GM12878 (cell line): ENCODE data around the gene HPD. TPM values are rescaled to one million over a fixed set of nuclear protein-coding genes. Genes with fewer than 3 reads are reported as not detected.

Source experiments
- ATAC-seq: fragments of 200-7000 bp; cut with Tn5 transposase; 3 replicates; pipeline ENCODE4 v1.9.1; 2020; ENCODE audit warnings: mild to moderate bottlenecking, moderate library complexity
- BruUV-seq: library from RNA; stranded (reverse); fragments of 400-500 nt; replicated peaks from 2 replicates; lab custom pipeline; 2021; lab: Mats Ljungman, UMichigan
- CTCF ChIA-PET: fragments of 300-600 bp; sonication (Branson Sonifier 250); formaldehyde crosslinking; extraction: SDS; loops from one replicate; lab custom pipeline; 2021; ENCODE audit warnings: inconsistent platforms; lab: Yijun Ruan, JAX
- POLR2A ChIA-PET: fragments of 350-600 bp; formaldehyde crosslinking; extraction: SDS; loops from one replicate; lab custom pipeline; 2021; ENCODE audit warnings: inconsistent platforms; lab: Charles Lee
- RAD21 ChIA-PET: fragments of 300-600 bp; sonication (Branson Sonifier 250); formaldehyde crosslinking; loops from one replicate; lab custom pipeline; 2023; ENCODE audit warnings: antibody characterized with exemption; ENCODE audit not compliant: unreplicated experiment; lab: Charles Lee
- SMC1A ChIA-PET: fragments of 300-600 bp; sonication (Branson Sonifier 250); formaldehyde crosslinking; loops from one replicate; lab custom pipeline; 2023; ENCODE audit not compliant: unreplicated experiment, uncharacterized antibody; lab: Charles Lee
- DNase-seq: peaks from one replicate; pipeline ENCODE4 v3.0.0-alpha.2; 2011; ENCODE audit warnings: low read depth, low spot score
- FAIRE-seq: peaks from 3 replicates; lab custom pipeline; 2011; peaks lifted over from hg19 to GRCh38; lab: Jason Lieb, UNC
- H2AFZ ChIP-seq: 2 replicates; pipeline ENCODE4 v1.6.0; 2011; ENCODE audit warnings: low read depth, low read length, control low read depth; ENCODE audit not compliant: control insufficient read depth
- H3K27ac ChIP-seq: 2 replicates; pipeline ENCODE4 v1.5.1; 2011; ENCODE audit warnings: control low read depth; ENCODE audit not compliant: control insufficient read depth, insufficient read depth
- H3K27me3 ChIP-seq, 2 experiments: replicated peaks in 1 of 2; 2 replicates each; pipeline versions ENCODE4 v1.6.0 to v1.6.1; 2011; ENCODE audit warnings: low read length in 1 of 2; ENCODE audit not compliant: control insufficient read depth in 2 of 2, insufficient read depth in 2 of 2
- H3K36me3 ChIP-seq, 2 experiments: 2 replicates each; pipeline ENCODE4 v1.5.1; 2011; ENCODE audit warnings: low read length in 1 of 2; ENCODE audit not compliant: control insufficient read depth in 2 of 2, insufficient read depth in 2 of 2
- H3K4me1 ChIP-seq: 2 replicates; pipeline ENCODE4 v1.6.1; 2011; ENCODE audit warnings: mild to moderate bottlenecking, low read length, moderate library complexity, mixed read lengths; ENCODE audit not compliant: control insufficient read depth, insufficient read depth
- H3K4me2 ChIP-seq: 2 replicates; pipeline ENCODE4 v1.6.0; 2011; ENCODE audit warnings: control low read depth; ENCODE audit not compliant: control insufficient read depth, insufficient read depth
- H3K4me3 ChIP-seq: fragments of 200-600 bp; sonication (generic); 2 replicates; pipeline ENCODE4 v1.5.1; 2016
- H3K79me2 ChIP-seq: 2 replicates; pipeline ENCODE4 v1.6.0; 2011; ENCODE audit warnings: low read length; ENCODE audit not compliant: control insufficient read depth, insufficient read depth
- H3K9ac ChIP-seq: 2 replicates; pipeline ENCODE4 v1.8.0; 2011; ENCODE audit warnings: low read length, control low read depth, mixed read lengths; ENCODE audit not compliant: control insufficient read depth, insufficient read depth
- H3K9me3 ChIP-seq: replicated peaks from 3 replicates; pipeline ENCODE4 v1.5.1; 2011; ENCODE audit warnings: mild to moderate bottlenecking, low read length; ENCODE audit not compliant: control insufficient read depth, insufficient read depth
- H4K20me1 ChIP-seq: 2 replicates; pipeline ENCODE4 v1.6.0; 2011; ENCODE audit not compliant: control insufficient read depth, insufficient read depth
- BHLHE40 ChIP-seq, 2 experiments: fragments of 450-650 bp in 1 of 2; IDR thresholded peaks; 2 replicates each; pipeline ENCODE4 v1.6.1; 2011 to 2017; ENCODE audit warnings: low read depth in 2 of 2, borderline replicate concordance in 1 of 2, improper control_type of control experiment in 1 of 2, low read length in 1 of 2, mild to moderate bottlenecking in 1 of 2
- CHD2 ChIP-seq: IDR thresholded peaks from 2 replicates; pipeline ENCODE4 v1.6.1; 2011; ENCODE audit warnings: low read depth, low read length, improper control_type of control experiment, borderline replicate concordance
- IKZF1 ChIP-seq: fragments of 450-650 bp; conservative IDR thresholded peaks from 2 replicates; pipeline ENCODE4 v1.6.1; 2017; ENCODE audit warnings: antibody characterized with exemption, mild to moderate bottlenecking
- MEF2A ChIP-seq: IDR thresholded peaks from 2 replicates; pipeline ENCODE4 v1.6.1; 2011; ENCODE audit warnings: low read depth, mild to moderate bottlenecking, low read length, moderate library complexity; ENCODE audit not compliant: insufficient read depth
- MYB ChIP-seq: fragments of 150-350 bp; IDR thresholded peaks from 2 replicates; pipeline ENCODE4 v1.6.1; 2014; ENCODE audit warnings: mild to moderate bottlenecking, low read depth, low read length, borderline replicate concordance
- POLR2AphosphoS5 ChIP-seq: IDR thresholded peaks from 2 replicates; pipeline ENCODE4 v1.6.1; 2011; ENCODE audit warnings: mild to moderate bottlenecking, low read length, inconsistent platforms
- RAD21 ChIP-seq: IDR thresholded peaks from 2 replicates; pipeline ENCODE4 v1.6.1; 2011; ENCODE audit warnings: mild to moderate bottlenecking, low read depth, low read length, moderate library complexity; ENCODE audit not compliant: insufficient read depth
- SIN3A ChIP-seq: IDR thresholded peaks from 2 replicates; pipeline ENCODE4 v1.6.1; 2012; ENCODE audit warnings: low read depth, low read length, improper control_type of control experiment
- SMC3 ChIP-seq: IDR thresholded peaks from 2 replicates; pipeline ENCODE4 v1.6.1; 2011; ENCODE audit warnings: low read length, improper control_type of control experiment, borderline replicate concordance
- STAT1 ChIP-seq: fragments of 450-650 bp; conservative IDR thresholded peaks from 2 replicates; pipeline ENCODE4 v1.6.1; 2014; ENCODE audit warnings: antibody characterized with exemption, mild to moderate bottlenecking
- WRNIP1 ChIP-seq: IDR thresholded peaks from 2 replicates; pipeline ENCODE4 v1.6.1; 2011; ENCODE audit warnings: low read depth, low read length, improper control_type of control experiment, borderline replicate concordance
- YY1 ChIP-seq: IDR thresholded peaks from 2 replicates; pipeline ENCODE4 v1.6.1; 2011; ENCODE audit warnings: low read depth, mild to moderate bottlenecking, low read length
- WGBS: methylation state at CpG from one replicate; pipeline ENCODE4 v1.1.6; 2016; ENCODE audit warnings: low lambda C conversion rate; ENCODE audit not compliant: insufficient replicate concordance, insufficient coverage; ENCODE audit errors: missing lambda C conversion rate; 5-methylcytosine and 5-hydroxymethylcytosine counted together
- in situ Hi-C: fragments of 300-500 bp; cut with MboI; formaldehyde crosslinking; loops from 9 replicates; pipeline ENCODE4 v1.14.3; 2018; ENCODE audit warnings: mixed read lengths
- intact Hi-C: fragments of 100-400 bp; cut with micrococcal nuclease; formaldehyde crosslinking; loops from one replicate; pipeline ENCODE4 v1.14.2; 2022; ENCODE audit not compliant: unreplicated experiment
- polyA plus RNA-seq, 11 experiments: library from polyadenylated mRNA; depleted of rRNA in 4 of 11; unstranded in 6 of 11; stranded (reverse) in 5 of 11; fragments of >200 nt; fragmentation: Nextera tagmentation in 4 of 11; fragmentation: Illumina TruSeq in 1 of 11; extraction: Ambion mirVana in 4 of 11; extraction: Trizol in 1 of 11; gene quantifications; 1 replicate in 1 of 11; 2 replicates in 10 of 11; pipeline versions ENCODE4 v1.2.1 to v1.2.3, GENCODE V29; 2011 to 2016; ENCODE audit warnings: inconsistent platforms in 2 of 11, missing spikeins in 2 of 11, low read depth in 1 of 11
- total RNA-seq, 4 experiments: library from RNA; depleted of rRNA in 3 of 4; stranded (reverse); fragments of >200 nt in 3 of 4; fragmentation: Illumina TruSeq in 1 of 4; extraction: Trizol in 1 of 4; gene quantifications; 2 replicates each; pipeline versions ENCODE4 v1.2.1 to v1.2.3, GENCODE V29; 2013 to 2021
- TF ChIP-seq, protein P1 (sequence below): fragments of 450-650 bp; IDR thresholded peaks from 2 replicates; pipeline ENCODE4 v1.6.1; 2017; ENCODE audit warnings: borderline replicate concordance
- TF ChIP-seq, protein P2 (sequence below), 3 experiments: IDR thresholded peaks in 2 of 3; conservative IDR thresholded peaks in 1 of 3; 2 replicates each; pipeline ENCODE4 v1.5.1; 2011; ENCODE audit warnings: low read depth in 3 of 3, low read length in 3 of 3, mild to moderate bottlenecking in 3 of 3, control low read depth in 2 of 3, moderate library complexity in 2 of 3, inconsistent platforms in 1 of 3, mixed read lengths in 1 of 3; ENCODE audit not compliant: control insufficient read depth in 2 of 3, insufficient read depth in 1 of 3; ENCODE audit errors: extremely low read depth in 1 of 3

Gene HPD
- total and polyA plus RNA-seq, 10 of the 15 experiments (the other 5 are each of a cell fraction or from before 2014, with no cell fraction given): 0.04 to 0.69 (median 0.28) TPM; not detected in 7

DNA sequence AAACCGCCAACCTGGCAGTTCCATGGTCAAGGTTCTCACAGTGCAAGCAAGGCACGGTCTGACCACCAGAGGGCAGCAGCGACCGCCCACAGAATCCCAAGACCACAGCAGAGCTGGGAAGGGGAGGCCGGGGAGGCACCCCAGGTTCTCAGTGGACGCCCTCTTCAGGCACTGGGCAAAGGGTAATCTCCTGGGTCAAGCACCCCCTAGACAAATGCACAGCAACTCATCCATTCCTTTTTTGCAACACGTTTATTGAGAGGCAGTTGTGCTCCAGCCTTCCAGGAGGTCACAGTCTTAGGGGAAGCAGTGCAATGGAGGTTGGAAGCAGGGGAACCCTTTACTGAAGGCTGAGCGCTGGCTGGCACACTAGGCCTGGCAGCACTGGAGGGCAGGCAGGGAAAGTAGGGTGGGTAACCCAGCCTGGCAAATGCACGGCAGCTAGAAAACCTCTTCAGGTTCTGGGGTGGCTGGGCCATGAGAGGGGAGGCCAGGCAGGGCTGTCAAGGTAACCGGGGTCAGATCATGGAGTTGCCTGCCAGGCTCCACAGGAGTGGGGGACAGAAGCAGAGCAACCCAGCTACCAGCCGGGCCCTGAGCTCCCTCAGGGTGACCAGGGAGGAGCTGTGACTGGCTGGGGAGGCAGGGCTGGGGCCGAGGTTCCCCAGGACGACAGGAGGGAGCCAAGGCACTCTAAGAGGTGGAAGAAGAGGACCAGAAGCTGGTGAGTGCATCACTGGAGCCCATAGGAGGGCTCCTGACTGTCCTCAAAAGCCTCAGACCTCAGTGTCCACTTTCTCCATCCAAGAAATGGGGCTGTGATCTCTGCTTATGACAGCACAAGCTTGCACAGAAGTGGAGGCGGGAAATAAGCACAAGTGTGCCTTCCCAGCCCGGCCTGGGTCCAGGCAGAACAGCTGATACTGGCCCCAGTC lies 63.4 kb downstream of the HPD start:
- intact Hi-C loops (no loop called here), in situ Hi-C loops (loop anchor here (5.0 kb wide), 1 partner anchor 92 kb away; the partner anchor contains the start of gene PSMD9)
- SMC1A ChIA-PET: interaction anchor here (0.6 to 10.5 kb wide), 19 partner anchors 11 to 481 kb away, joined by 3 to 226 read pairs (median 6); partner anchors contain the start of genes CFAP251, PSMD9 and SETD1B
- FAIRE-seq (peak; percentile 73), ATAC-seq (peak; percentile 43), DNase-seq (no peak)
- WGBS: 42% methylated on average over 15 of the region's 15 CpGs
- Histone ChIP-seq H2AFZ (no peak overlapping the region; the same call in 1 of the 2 replicates), H3K9ac (no peak overlapping the region), H3K36me3 (peaks cover 10 to 15% of the 10 kb centered on the region in 2 experiments; a peak in 3 of 4 replicates), H3K27me3 (no peaks in the 10 kb centered on the region), H3K79me2 (peaks cover 57% of the 10 kb centered on the region), H3K27ac (peak overlapping the region; percentile 73), H3K4me2 (peak overlapping the region; percentile 93), H3K4me3 (peak overlapping the region; percentile 58; the same call in 1 of the 2 replicates), H4K20me1 (no peaks in the 10 kb centered on the region; the same call in 1 of the 2 replicates), H3K9me3 (no peaks in the 10 kb centered on the region), H3K4me1 (peaks cover 37% of the 10 kb centered on the region)
- BruUV-seq: no TSS peak
- POLR2A ChIA-PET: interaction anchor here (1.5 to 7.9 kb wide), 6 partner anchors 9 to 93 kb away, joined by 3 to 155 read pairs (median 37); partner anchors contain the start of genes PSMD9 and SETD1B
- RAD21 ChIA-PET: interaction anchor here (0.7 to 11.7 kb wide), 23 partner anchors 12 to 285 kb away, joined by 3 to 395 read pairs (median 6); partner anchors contain the start of genes PSMD9, SETD1B and TMEM120B
- CTCF ChIA-PET: interaction anchor here (0.6 to 16.2 kb wide), 39 partner anchors 12 to 328 kb away, joined by 3 to 565 read pairs (median 6); partner anchors contain the start of genes CFAP251, ORAI1, PSMD9 and SETD1B
- TF ChIP-seq, protein P1, sequence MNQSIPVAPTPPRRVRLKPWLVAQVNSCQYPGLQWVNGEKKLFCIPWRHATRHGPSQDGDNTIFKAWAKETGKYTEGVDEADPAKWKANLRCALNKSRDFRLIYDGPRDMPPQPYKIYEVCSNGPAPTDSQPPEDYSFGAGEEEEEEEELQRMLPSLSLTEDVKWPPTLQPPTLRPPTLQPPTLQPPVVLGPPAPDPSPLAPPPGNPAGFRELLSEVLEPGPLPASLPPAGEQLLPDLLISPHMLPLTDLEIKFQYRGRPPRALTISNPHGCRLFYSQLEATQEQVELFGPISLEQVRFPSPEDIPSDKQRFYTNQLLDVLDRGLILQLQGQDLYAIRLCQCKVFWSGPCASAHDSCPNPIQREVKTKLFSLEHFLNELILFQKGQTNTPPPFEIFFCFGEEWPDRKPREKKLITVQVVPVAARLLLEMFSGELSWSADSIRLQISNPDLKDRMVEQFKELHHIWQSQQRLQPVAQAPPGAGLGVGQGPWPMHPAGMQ: no peak
- peak; percentile 49; the same call in 1 of the 2 replicates for TF ChIP-seq IKZF1
- peak; percentile 62; the same call in 1 of the 2 replicates for TF ChIP-seq STAT1
- TF ChIP-seq SMC3: peak; percentile 94
- TF ChIP-seq BHLHE40 (IDR thresholded peaks at IDR 0.05; ENCODE audit: borderline replicate concordance in 1 of 2, low read depth in 2 of 2, low read length in 1 of 2): peak in 1 of 2 experiments; percentile 13; a peak in 1 of 4 replicates
- TF ChIP-seq MYB: 0 out of 2 replicates have a peak, but pooled peaks have one; percentile 37
- no peak for TF ChIP-seq CHD2
- peak; percentile 16; the same call in 1 of the 2 replicates for TF ChIP-seq POLR2AphosphoS5
- TF ChIP-seq MEF2A: no peak
- peak; percentile 71; the same call in 1 of the 2 replicates for TF ChIP-seq YY1
- peak; percentile 60; the same call in 1 of the 2 replicates for TF ChIP-seq SIN3A
- peak; percentile 93 for TF ChIP-seq RAD21
- no peak for TF ChIP-seq WRNIP1
- TF ChIP-seq, protein P2, sequence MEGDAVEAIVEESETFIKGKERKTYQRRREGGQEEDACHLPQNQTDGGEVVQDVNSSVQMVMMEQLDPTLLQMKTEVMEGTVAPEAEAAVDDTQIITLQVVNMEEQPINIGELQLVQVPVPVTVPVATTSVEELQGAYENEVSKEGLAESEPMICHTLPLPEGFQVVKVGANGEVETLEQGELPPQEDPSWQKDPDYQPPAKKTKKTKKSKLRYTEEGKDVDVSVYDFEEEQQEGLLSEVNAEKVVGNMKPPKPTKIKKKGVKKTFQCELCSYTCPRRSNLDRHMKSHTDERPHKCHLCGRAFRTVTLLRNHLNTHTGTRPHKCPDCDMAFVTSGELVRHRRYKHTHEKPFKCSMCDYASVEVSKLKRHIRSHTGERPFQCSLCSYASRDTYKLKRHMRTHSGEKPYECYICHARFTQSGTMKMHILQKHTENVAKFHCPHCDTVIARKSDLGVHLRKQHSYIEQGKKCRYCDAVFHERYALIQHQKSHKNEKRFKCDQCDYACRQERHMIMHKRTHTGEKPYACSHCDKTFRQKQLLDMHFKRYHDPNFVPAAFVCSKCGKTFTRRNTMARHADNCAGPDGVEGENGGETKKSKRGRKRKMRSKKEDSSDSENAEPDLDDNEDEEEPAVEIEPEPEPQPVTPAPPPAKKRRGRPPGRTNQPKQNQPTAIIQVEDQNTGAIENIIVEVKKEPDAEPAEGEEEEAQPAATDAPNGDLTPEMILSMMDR (IDR thresholded peaks at IDR 0.05 in 2 of 3, conservative IDR thresholded peaks at IDR 0.05 in 1 of 3; ENCODE audit: control insufficient read depth in 2 of 3, extremely low read depth in 1 of 3, insufficient read depth in 1 of 3, low read depth in 3 of 3, low read length in 3 of 3): peak; percentile 95 to 99 (median 96); a peak in 5 of 6 replicates
